ENCODE results near the gene ARMC2.

DNA sequence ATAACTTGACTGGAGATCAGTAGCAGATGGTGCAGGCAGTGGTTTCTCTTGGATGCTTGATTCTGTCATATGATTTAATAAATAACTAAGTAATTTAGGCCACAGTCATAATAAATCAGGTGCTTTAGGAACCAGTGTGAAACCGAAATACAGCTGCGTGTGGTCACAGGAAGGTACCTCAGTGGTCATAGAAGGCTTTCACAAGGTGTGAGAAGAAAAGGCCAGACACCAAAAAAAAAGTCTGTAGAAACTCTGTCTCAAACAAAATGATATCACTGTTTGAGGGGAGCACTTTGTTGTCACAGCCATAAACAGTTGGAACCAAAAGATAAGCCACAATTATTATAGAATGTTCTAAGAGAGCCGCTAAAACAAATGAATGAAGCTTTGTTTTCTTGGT is 56.5 kb downstream of the ARMC2 start:
- TF ChIP-seq EP300 (IDR thresholded peaks at IDR 0.05) (no peak), POLR2AphosphoS5 (IDR thresholded peaks at IDR 0.05) (no peak), POLR2A (IDR thresholded peaks at IDR 0.05) (no peak)
- TF ChIP-seq, protein P1, sequence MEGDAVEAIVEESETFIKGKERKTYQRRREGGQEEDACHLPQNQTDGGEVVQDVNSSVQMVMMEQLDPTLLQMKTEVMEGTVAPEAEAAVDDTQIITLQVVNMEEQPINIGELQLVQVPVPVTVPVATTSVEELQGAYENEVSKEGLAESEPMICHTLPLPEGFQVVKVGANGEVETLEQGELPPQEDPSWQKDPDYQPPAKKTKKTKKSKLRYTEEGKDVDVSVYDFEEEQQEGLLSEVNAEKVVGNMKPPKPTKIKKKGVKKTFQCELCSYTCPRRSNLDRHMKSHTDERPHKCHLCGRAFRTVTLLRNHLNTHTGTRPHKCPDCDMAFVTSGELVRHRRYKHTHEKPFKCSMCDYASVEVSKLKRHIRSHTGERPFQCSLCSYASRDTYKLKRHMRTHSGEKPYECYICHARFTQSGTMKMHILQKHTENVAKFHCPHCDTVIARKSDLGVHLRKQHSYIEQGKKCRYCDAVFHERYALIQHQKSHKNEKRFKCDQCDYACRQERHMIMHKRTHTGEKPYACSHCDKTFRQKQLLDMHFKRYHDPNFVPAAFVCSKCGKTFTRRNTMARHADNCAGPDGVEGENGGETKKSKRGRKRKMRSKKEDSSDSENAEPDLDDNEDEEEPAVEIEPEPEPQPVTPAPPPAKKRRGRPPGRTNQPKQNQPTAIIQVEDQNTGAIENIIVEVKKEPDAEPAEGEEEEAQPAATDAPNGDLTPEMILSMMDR (IDR thresholded peaks at IDR 0.05), result no peak
